Measurements from ENCODE around the gene TBC1D14. TPM values are rescaled to one million over a fixed set of nuclear protein-coding genes. Genes with fewer than 3 reads are reported as not detected.
"Not testable (repeated sequence)": the region's sequence is repeated elsewhere in the genome, so short reads cannot be mapped to it uniquely, and the experiment has no call there.

The TBC1D14 gene
- total RNA-seq, 1 donor from 2014 or later: 61.8 TPM

DNA sequence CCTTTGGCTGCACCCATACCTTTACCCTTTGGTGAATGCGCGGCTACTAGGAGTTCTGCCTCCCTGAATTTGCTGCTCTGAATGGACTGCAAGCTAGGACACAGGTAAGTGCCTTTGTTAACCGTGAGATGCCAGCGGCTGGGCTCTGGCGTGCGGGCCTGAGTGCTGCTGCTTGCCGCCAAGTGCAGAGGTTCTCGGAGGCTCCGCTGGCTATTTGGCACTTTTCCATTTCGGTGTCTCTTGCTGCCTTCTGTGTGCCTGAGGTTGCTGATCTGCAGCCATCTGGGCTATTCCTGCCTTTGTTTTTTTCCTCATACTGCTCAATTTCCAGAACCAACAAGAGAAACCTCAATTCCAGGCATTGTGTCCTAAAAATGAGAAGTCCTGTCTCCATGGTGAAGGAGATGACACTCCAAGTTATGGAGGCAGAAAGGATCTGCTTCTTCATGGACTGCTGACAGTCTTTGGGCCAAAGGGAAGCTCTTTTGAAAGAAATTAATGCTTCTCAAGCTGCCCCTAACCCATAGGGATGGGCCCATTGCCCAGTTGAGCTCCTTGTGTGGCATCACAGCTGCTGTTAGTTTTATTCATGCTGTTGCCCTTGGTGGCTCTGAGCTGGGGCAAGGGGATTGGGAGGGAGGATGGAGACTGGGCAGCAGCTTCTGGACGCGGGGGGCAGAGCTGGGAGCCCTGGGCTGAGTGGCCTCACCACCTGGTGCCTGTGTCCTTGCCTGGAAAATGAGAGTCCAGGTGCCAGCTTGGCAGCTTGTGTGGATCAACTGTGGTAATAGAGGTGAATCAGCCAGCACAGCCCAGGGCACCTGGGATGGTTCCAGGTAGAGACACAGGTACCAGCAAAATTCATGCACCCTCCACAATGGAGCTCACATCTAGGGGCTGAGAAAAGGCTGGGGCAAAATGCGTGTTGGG lies 3.8 kb upstream of the TBC1D14 start:
- H3K4me1 Mint-ChIP-seq (ENCODE audit: low read depth): peaks cover 20% of the 10 kb centered on the region
- no peak for DNase-seq (ENCODE audit: low spot score, unreplicated experiment)
- H3K27me3 Mint-ChIP-seq: peaks cover 12% of the 10 kb centered on the region
- no peaks in the 10 kb centered on the region for H3K36me3 Mint-ChIP-seq (ENCODE audit: insufficient read depth)
- H3K9me3 Mint-ChIP-seq (ENCODE audit: low read depth): no peaks in the 10 kb centered on the region
- H3K4me3 Mint-ChIP-seq (ENCODE audit: low read depth): no peak overlapping the region
- TF ChIP-seq, protein P1, sequence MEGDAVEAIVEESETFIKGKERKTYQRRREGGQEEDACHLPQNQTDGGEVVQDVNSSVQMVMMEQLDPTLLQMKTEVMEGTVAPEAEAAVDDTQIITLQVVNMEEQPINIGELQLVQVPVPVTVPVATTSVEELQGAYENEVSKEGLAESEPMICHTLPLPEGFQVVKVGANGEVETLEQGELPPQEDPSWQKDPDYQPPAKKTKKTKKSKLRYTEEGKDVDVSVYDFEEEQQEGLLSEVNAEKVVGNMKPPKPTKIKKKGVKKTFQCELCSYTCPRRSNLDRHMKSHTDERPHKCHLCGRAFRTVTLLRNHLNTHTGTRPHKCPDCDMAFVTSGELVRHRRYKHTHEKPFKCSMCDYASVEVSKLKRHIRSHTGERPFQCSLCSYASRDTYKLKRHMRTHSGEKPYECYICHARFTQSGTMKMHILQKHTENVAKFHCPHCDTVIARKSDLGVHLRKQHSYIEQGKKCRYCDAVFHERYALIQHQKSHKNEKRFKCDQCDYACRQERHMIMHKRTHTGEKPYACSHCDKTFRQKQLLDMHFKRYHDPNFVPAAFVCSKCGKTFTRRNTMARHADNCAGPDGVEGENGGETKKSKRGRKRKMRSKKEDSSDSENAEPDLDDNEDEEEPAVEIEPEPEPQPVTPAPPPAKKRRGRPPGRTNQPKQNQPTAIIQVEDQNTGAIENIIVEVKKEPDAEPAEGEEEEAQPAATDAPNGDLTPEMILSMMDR (IDR thresholded peaks at IDR 0.05; ENCODE audit: unreplicated experiment): no peak
- peak overlapping the region; percentile 37 for H3K27ac Mint-ChIP-seq

DNA sequence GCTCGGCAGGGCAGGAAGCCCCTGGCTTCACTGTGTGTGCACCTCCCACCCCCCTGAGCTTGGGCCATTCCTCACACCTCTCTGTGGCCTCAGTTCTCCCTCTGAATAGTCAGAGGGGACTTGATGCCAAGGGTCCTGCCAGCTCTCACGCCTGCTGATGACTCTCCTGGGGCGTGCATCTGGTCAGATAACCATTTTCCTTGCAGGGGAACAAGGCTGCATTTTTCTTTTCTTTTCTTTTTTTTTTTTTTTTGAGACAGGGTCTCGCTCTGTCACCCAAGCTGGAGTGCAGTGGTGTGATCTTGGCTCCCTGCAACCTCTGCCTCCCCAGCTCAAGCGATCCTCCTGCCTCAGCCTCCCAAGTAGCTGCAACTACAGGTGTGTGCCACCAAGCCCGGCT lies 3.1 kb upstream of the TBC1D14 start:
- peaks cover 12% of the 10 kb centered on the region for H3K27me3 Mint-ChIP-seq
- not testable (repeated sequence) for H3K27ac Mint-ChIP-seq; DNase-seq (ENCODE audit: low spot score, unreplicated experiment); H3K4me3 Mint-ChIP-seq (ENCODE audit: low read depth); H3K36me3 Mint-ChIP-seq (ENCODE audit: insufficient read depth); H3K9me3 Mint-ChIP-seq (ENCODE audit: low read depth)
- H3K4me1 Mint-ChIP-seq (ENCODE audit: low read depth): peaks cover 23% of the 10 kb centered on the region

DNA sequence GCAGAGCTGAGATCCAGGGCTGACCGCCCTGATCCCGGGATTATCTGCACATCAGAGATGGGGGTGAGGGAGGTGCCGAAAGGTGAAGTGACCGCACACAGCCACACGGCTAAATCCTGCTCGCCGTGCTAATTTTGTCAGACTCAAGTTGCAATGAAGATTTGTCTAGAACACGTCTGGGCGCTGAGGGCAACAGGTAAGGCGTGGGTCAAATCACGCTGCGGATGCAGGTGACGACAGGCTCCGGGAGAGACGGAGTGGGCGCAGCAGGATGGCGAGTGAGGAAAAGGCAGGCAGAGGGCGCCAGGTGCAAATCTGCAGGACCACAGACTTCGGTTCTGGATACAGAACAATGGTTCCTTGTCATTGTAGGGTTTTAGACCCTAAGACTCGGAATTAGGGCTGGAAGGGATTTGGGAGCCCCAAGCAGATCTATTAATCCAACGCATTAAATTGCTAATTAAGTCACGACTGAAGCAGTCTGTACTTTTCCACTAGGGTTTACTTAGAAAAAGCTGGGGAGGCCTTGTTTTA lies 1.9 kb upstream of the TBC1D14 start:
- Mint-ChIP-seq H3K27ac (peak overlapping the region; percentile 15), H3K9me3 (ENCODE audit: low read depth) (no peaks in the 10 kb centered on the region), H3K27me3 (peaks cover 12% of the 10 kb centered on the region), H3K4me1 (ENCODE audit: low read depth) (peaks cover 24% of the 10 kb centered on the region), H3K36me3 (ENCODE audit: insufficient read depth) (no peaks in the 10 kb centered on the region), H3K4me3 (ENCODE audit: low read depth) (peak overlapping the region; percentile 90)
- no peak for DNase-seq (ENCODE audit: low spot score, unreplicated experiment)
- TF ChIP-seq, protein P1 (IDR thresholded peaks at IDR 0.05; ENCODE audit: unreplicated experiment): peak; percentile 46

DNA sequence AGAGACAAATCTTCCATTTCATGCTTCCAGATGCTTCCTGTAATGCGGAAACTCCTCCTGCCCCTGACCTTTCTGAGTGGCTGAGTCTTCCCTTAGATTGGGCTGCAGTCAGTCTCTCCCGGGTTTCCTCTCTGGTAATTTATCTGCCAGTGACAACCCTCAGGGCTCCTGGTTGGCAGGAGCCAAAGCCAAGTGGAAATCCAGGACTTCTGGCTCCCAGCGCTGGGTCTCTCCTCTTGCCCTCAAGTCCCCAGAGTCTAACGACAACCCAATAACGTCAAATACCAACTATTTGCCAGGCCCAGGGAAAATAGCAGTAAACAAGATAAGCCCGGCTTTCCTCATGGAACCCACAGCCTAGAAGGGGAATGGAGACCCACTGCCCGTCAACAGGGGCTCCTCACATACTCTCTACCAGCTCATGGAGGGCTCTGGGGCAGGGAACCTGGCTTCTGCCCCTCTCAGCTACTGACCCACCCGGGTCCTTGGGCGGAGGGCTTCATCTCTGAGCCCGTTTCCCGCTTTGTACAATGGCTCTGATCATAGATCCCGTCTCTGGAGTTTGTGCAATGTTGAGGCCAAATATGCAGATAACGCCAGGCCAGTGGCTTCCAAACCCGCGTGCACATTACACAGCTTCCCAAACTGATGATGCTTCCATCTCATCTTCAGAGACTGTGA lies 1.1 kb upstream of the TBC1D14 start:
- Mint-ChIP-seq H3K27ac (peak overlapping the region; percentile 98), H3K4me1 (ENCODE audit: low read depth) (peaks cover 24% of the 10 kb centered on the region), H3K9me3 (ENCODE audit: low read depth) (no peaks in the 10 kb centered on the region), H3K36me3 (ENCODE audit: insufficient read depth) (no peaks in the 10 kb centered on the region), H3K27me3 (peaks cover 12% of the 10 kb centered on the region), H3K4me3 (ENCODE audit: low read depth) (peak overlapping the region; percentile 90)
- TF ChIP-seq, protein P1 (IDR thresholded peaks at IDR 0.05; ENCODE audit: unreplicated experiment): no peak
- no peak for DNase-seq (ENCODE audit: low spot score, unreplicated experiment)

DNA sequence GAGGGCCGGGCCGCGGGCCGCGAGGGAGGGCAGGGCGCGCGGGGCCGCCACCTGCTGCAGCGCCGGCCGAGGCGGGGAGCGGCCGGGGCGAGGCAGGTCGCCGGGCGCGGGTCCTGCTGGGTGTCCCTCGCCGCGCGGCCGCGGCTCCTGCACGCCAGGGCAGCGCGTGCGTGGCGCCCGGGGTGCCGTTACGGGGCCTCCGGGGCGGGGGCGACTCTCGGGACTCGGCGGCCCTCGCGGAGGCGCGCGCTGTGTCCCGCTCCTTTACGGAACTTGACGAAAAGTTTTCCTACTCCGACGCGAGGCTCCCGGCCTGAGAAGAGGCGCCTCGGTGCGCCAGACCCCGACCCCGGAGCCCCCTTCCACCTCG lies 329 bp downstream of the TBC1D14 start:
- DNase-seq (ENCODE audit: low spot score, unreplicated experiment): peak; percentile 30
- Mint-ChIP-seq H3K9me3 (ENCODE audit: low read depth) (no peaks in the 10 kb centered on the region), H3K27me3 (peaks cover 12% of the 10 kb centered on the region), H3K4me1 (ENCODE audit: low read depth) (peaks cover 24% of the 10 kb centered on the region), H3K27ac (peak overlapping the region; percentile 94), H3K36me3 (ENCODE audit: insufficient read depth) (no peaks in the 10 kb centered on the region), H3K4me3 (ENCODE audit: low read depth) (peak overlapping the region; percentile 96)
- TF ChIP-seq, protein P1 (IDR thresholded peaks at IDR 0.05; ENCODE audit: unreplicated experiment): no peak

Measured in progenitor cell of endocrine pancreas (in vitro differentiated cells).